Pulmonary artery endothelial cell (primary cell): Measurements from ENCODE around the gene FRAT2. TPM values are rescaled to one million over a fixed set of nuclear protein-coding genes. Genes with fewer than 3 reads are reported as not detected.
"Not testable (repeated sequence)": the region's sequence is repeated elsewhere in the genome, so short reads cannot be mapped to it uniquely, and the experiment has no call there.

ENCODE experiments used
- DNase-seq: peaks from one replicate; pipeline ENCODE4 v3.0.0-alpha.2; 2011; ENCODE audit warnings: low read depth, low spot score
- total RNA-seq: library from RNA; depleted of rRNA; stranded (reverse); fragments of >200 nt; gene quantifications from 2 replicates; pipeline ENCODE4 v1.2.3, GENCODE V29; 2014

Gene FRAT2
- total RNA-seq, 1 donor from 2014 or later = 11.0 TPM

DNA sequence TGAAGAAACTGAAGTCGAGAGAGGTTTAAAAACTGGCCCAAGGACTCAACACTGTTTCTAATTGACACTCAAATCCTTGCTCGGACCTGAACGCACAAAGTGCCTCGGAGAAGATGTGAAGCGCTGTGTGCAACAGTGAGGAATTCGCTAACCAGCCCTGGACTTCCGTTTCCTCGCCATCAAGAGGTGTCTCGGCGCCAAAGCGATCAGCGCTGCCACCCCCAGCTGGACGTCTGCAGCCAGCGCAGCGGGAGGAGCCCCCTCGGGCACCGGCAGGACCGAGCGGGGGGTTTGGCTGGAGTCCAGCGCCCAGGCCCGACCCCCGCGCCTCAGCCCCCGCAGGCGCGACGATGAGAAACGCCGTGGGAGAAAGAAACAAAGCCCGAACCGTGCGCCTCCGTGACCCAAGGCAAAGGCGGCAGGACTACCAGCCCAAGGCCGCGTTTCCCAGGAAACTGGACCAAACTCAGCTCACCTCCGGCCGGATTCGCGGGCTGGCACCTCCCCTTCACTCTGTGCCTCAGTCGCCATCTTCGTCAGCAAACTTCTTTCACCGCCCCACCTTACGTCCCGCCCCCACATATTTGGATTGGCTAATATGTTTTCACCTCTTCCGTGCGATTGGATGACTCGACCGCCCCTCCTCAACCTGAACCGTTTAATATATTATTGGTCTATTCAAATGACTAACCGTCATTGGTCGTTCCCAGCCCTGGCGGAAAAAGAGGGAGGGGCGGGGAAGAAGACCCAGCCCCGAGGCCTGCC lies 42.2 kb downstream of the FRAT2 start, which contains the start of gene ARHGAP19:
TSS of gene ARHGAP19 (minus strand) at position 541 of the 765 bp plus-strand sequence. CDS start at position 531, 10 bp downstream.
- DNase-seq = peak; percentile 95

DNA sequence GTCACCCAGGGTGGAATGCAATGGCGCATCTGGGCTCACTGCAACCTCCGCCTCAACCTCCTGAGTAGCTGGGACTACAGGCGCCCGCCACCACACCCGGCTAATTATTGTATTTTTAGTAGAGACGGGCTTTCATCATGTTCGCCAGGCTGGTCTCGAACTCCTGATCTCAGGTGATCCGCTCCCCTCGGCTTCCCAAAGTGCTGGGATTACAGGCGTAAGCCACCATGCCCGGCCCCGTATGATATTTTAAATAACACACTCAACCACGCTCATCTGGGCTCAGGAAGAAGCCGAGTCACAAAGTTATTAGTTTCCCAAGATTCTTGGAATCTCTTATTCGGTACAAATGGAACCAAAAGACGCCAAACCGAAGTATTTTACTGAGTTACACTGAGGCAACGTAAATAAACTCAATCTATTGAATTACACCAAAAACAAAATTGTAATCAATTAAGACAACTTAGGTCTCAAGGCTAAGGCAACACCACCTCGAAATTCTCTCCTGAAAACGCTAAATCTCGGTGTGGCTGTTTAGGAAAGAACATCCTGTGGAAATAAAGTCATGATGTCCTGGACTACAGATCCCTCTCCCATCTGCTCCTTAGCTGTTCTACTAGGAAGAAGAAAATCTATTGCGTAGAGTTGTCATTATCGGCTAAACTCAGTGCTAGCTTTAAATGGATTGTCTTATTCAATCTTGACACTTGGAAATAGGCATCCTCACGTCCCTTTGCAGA lies 43.0 kb downstream of the FRAT2 start:
- no peak for DNase-seq

DNA sequence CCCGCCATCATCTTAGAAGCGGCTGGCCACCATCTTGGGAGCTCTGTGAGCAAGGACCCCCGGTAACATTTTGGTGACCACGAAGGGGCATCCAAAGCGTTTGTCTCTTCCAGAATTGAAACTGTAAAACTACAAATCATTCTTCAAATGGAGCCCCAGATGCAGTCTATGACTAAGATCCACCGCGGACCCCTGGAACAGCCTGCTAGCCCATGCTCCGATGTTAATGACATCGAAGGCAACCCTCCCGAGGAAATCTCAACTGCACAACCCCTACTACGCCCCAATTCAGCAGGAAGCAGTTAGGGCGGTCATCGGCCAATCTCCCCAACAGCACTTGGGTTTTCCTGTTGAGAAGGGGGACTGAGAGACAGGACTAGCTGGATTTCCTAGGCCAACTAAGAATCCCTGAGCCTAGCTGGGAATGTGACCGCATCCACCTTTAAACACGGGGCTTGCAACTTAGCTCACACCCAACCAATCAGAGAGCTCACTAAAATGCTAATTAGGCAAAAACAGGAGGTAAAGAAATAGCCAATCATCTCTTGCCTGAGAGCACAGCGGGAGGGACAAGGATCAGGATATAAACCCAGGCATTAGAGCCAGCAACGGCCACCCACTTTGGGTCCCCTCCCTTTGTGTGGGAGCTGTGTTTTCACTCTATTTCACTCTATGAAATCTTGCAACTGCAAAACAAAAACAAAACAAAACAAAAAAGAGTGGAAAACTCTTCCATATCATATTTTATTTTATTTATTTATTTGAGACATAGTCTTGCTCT lies 43.8 kb downstream of the FRAT2 start:
- not testable (repeated sequence) for DNase-seq

DNA sequence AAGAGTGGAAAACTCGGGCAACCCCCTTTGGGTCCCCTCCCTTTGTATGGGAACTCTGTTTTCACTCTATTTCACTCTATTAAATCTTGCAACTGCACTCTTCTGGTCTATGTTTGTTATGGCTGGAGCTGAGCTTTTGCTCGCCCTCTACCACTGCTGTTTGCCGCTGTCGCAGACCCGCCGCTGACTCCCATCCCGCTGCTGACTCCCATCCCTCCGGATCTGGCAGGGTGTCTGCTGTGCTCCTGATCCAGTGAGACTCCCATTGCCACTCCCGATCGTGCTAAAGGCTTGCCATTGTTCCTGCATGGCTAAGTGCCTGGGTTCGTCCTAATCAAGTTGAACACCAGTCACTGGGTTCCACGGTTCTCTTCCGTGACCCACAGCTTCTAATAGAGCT lies 44.5 kb downstream of the FRAT2 start:
- DNase-seq = not testable (repeated sequence)

Other genes with a start within 250 kb of the FRAT2 start
- under 0.01 and 0.04 TPM in 2 replicates for gene SLIT1, start 148.8 kb downstream of the FRAT2 start, total RNA-seq
- 12.3 and 18.1 TPM in 2 replicates for gene ARHGAP19, start 42.1 kb downstream of the FRAT2 start, total RNA-seq
- 3.2 and 4.6 TPM in 2 replicates for gene FRAT1, start 15.5 kb downstream of the FRAT2 start, total RNA-seq
- 21.6 and 27.8 TPM in 2 replicates for gene RRP12, start 66.6 kb upstream of the FRAT2 start, total RNA-seq
- gene PGAM1, start 91.5 kb upstream of the FRAT2 start, total RNA-seq = 334 and 374 TPM in 2 replicates
- gene EXOSC1, start 111.3 kb upstream of the FRAT2 start, total RNA-seq = 39.3 and 43.8 TPM in 2 replicates
- gene ZDHHC16, start 111.4 kb upstream of the FRAT2 start, total RNA-seq = 35.5 and 50.4 TPM in 2 replicates
- 70.7 and 76.8 TPM in 2 replicates for gene MMS19, start 163.7 kb upstream of the FRAT2 start, total RNA-seq
- 41.4 and 58.4 TPM in 2 replicates for gene UBTD1, start 164.2 kb upstream of the FRAT2 start, total RNA-seq
- gene ANKRD2, start 238.1 kb upstream of the FRAT2 start, total RNA-seq = 0.78 and 1.8 TPM in 2 replicates
- gene HOGA1, start 249.7 kb upstream of the FRAT2 start, total RNA-seq = 0.18 and 0.53 TPM in 2 replicates